Lower leg skin (tissue), 4 donors: Measurements from ENCODE around the gene RALGAPA2. TPM values are rescaled to one million over a fixed set of nuclear protein-coding genes. Genes with fewer than 3 reads are reported as not detected.

Source experiments
- DNase-seq, 2 donors: peaks; one replicate each; pipeline ENCODE4 v3.0.0-alpha.2; 2019; ENCODE audit warnings: low spot score in 2 of 2
- H3K4me3 ChIP-seq: fragments of 200-600 bp; sonication (generic); 2 replicates; pipeline ENCODE4 v1.5.1; 2017; ENCODE audit warnings: mild to moderate bottlenecking, low read depth; ENCODE audit not compliant: poor library complexity, severe bottlenecking
- CTCF ChIP-seq, 3 donors: fragments of 450-650 bp; IDR thresholded peaks; one replicate each; pipeline ENCODE4 v1.5.1; 2016; ENCODE audit warnings: antibody characterized with exemption in 3 of 3, mild to moderate bottlenecking in 3 of 3, moderate library complexity in 2 of 3
- POLR2A ChIP-seq, 2 donors: fragments of 450-650 bp; IDR thresholded peaks; one replicate each; pipeline ENCODE4 v1.6.1; 2016 to 2017; ENCODE audit warnings: antibody characterized with exemption in 2 of 2, mild to moderate bottlenecking in 1 of 2, moderate library complexity in 1 of 2
- WGBS, 2 donors: methylation state at CpG; one replicate each; pipeline ENCODE4 v1.1.5; 2018; 5-methylcytosine and 5-hydroxymethylcytosine counted together
- intact Hi-C: fragments of 100-400 bp; cut with DNase I; formaldehyde crosslinking; loops from one replicate; pipeline ENCODE4 v1.15.0; 2023; ENCODE audit warnings: low total_unique reads
- total RNA-seq, 4 donors: library from RNA; depleted of rRNA; stranded (reverse); fragments of >200 nt; gene quantifications; one replicate each; pipeline ENCODE4 v1.1.0, GENCODE V29; 2016

RALGAPA2 gene
- total RNA-seq, 4 donors from 2014 or later: 56.1 to 78.8 (median 60.8) TPM

DNA sequence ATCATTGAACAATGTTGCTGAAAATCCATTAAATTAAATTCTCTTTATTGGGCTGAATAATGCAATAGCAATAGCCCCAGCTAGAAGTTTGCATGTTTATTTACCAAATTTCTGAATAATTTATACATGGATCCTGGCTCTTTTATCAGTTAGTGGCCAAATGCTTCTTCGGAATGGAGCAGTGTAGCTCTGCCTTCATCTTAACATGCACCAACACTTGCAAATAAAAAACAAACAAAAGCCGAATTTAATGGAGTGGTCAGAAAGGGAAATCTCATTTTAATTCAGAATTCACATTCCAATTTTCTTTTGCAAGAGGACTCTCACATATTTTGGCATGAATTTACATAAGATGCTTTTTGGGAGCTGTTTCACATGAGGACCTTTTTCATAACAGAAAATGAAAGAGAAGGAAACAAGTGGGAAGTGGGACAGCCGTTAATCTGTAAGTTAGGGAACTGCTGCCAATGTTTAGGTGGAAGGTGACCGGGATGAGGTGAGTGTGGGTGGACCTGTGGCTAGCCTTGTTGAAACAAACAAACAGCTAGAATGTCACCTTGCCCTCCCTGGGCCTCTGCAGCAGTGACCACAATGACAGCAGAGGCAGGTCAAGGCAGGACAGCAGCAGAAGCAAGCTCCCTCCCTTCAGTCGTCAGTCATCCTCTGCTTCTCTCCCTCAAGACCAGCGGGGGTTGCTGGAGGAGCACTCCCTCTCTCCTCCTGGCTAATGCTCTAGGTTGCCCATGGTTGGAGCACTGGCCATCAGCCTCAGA, 271.4 kb downstream of the RALGAPA2 start:
- intact Hi-C loops: no loop called here
- no peak for DNase-seq
- TF ChIP-seq POLR2A (IDR thresholded peaks at IDR 0.05) (no peak), CTCF (IDR thresholded peaks at IDR 0.05) (no peak)
- no peak overlapping the region for H3K4me3 ChIP-seq
- 65 to 74% methylated on average over 6 of the region's 6 CpGs for WGBS, 2 donors

- intact Hi-C loops: no loop called here
- WGBS, 2 donors: 86 to 87% methylated on average over 16 of the region's 16 CpGs
Measured at GRCh38 chr20:20440481-20440880, 272.0 kb downstream of the RALGAPA2 start.

DNA sequence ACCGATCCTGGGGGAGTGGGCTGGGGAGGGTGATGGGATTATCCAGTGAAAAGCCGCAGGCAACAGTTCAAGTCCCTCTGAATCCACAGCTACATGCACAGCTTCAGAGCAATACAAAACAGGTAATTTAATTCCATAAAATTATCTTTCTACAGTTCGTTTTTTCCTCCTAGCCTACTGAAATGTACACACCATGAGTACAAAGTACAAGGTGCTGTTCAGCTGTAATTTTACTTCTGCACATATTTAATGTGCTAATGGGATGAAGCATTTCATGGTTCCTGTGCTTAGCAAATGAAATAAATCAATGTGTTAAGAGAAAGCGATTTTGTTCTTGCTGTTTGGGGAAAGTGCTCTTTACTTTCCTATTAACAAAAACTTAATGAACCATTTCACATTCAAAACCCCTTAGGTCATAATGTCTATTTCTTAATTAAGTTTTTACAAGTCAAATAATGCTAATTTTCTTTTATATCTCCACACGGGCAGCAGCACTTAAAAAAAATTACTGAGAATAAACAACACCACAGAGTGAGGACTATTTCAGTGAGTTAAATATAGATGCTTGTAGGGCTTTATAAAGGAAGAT, 272.7 kb downstream of the RALGAPA2 start:
- no peak for DNase-seq
- TF ChIP-seq CTCF (IDR thresholded peaks at IDR 0.05) (no peak), POLR2A (IDR thresholded peaks at IDR 0.05) (no peak)
- intact Hi-C loops: no loop called here
- no peak overlapping the region for H3K4me3 ChIP-seq
- WGBS, 2 donors: 82 to 91% methylated on average over 5 of the region's 5 CpGs

More at GRCh38 chr20:20440481-20440880, 272.0 kb downstream of the RALGAPA2 start:
- TF ChIP-seq POLR2A (IDR thresholded peaks at IDR 0.05) (no peak), CTCF (IDR thresholded peaks at IDR 0.05) (no peak)
- no peak overlapping the region for H3K4me3 ChIP-seq
- no peak for DNase-seq

DNA sequence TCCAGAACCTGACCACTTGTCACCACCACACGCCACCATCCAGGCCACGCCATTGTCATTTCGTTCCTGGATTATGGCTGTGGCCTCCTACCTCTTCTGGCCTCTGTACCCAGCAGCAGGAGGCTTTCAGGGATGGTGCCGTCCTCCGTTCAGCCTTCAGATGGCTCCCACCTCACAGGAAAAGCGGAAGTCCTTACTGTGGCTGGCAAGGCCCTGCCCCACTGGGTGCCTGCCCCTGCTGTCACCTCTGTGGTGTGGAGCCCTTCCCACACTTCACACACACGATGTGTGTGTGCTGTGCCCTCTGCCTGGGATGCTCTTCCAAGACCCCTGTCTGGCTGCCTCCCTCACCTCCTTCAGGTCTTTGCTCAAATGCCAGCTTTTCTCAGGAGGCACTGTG, 275.1 kb downstream of the RALGAPA2 start:
- H3K4me3 ChIP-seq: no peak overlapping the region
- 95 to 96% methylated on average over 7 of the region's 7 CpGs for WGBS, 2 donors
- no peak for DNase-seq
- intact Hi-C loops: no loop called here
- TF ChIP-seq CTCF (IDR thresholded peaks at IDR 0.05): no peak

DNA sequence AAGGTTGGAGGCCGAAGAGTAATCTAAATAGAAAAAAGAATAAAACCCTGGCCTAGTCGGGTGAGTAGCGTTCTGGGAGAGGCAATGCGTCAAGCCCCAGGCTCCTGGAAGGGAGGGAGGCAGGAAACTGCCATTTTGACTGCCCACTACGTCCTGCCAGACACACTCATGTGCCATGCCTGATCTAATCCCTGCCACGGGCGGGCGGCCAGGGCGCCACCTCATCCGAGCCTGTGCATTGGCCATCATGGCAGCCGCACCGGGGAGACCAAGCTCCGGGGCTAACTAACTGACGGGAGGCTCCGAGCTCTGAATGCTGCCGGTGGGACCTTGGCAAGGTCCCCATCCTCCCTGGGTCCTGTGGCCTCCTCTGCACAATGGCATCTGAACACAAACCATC, 275.8 kb downstream of the RALGAPA2 start:
- DNase-seq: no peak
- 94 to 96% methylated on average over 12 to 16 of the region's 16 CpGs for WGBS, 2 donors
- no peak overlapping the region for H3K4me3 ChIP-seq
- intact Hi-C loops: no loop called here
- no peak for TF ChIP-seq POLR2A (IDR thresholded peaks at IDR 0.05)
- no peak for TF ChIP-seq CTCF (IDR thresholded peaks at IDR 0.05)
